ENCODE data around the gene R3HDML.

GRCh38 chr20:44356353-44356723 lies 19.5 kb downstream of the R3HDML start:
- TF ChIP-seq CTCF (IDR thresholded peaks at IDR 0.05) (no peak), POLR2A (IDR thresholded peaks at IDR 0.05; ENCODE audit: low read depth) (no peak), EP300 (IDR thresholded peaks at IDR 0.05) (no peak), POLR2AphosphoS5 (IDR thresholded peaks at IDR 0.05) (no peak)
